Activated CD4-positive, alpha-beta T cell treated with anti-CD3 and anti-CD28 coated beads for 24 hours (primary cell): Measurements from ENCODE around the gene PROX2.
A peak's percentile ranks its signal among the peaks of the same experiment; 100 is the strongest.

Source experiments
- DNase-seq, 2 donors: peaks; one replicate each; pipeline ENCODE4 v3.0.0-alpha.2; 2020; ENCODE audit warnings: low read depth in 2 of 2

PROX2 gene

DNA sequence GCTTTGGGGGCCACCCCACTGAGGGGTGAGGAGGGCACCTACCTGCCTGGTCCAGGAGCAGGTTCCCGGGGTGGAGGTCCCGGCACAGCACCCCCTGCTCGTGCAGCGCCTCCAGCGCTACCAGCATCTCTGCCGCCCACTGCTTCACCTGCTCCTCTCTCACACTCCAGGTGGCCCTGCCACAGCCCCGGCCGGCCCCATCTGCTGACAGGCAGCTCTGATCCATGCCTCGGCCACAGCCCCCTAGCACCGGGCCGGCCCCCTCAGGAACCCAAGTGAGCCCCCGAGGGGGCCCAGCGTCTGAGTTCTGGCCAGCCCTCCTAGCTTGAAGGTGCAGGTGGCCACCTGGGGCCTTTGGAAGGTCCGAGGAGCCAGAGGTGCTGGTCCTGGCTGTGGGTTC is 33.6 kb upstream of the PROX2 start:
- DNase-seq = no peak

GRCh38 chr14:74908861-74909341 is 33.0 kb upstream of the PROX2 start:
- DNase-seq = no peak

GRCh38 chr14:74907744-74908143 is 31.8 kb upstream of the PROX2 start:
- no peak for DNase-seq

DNA sequence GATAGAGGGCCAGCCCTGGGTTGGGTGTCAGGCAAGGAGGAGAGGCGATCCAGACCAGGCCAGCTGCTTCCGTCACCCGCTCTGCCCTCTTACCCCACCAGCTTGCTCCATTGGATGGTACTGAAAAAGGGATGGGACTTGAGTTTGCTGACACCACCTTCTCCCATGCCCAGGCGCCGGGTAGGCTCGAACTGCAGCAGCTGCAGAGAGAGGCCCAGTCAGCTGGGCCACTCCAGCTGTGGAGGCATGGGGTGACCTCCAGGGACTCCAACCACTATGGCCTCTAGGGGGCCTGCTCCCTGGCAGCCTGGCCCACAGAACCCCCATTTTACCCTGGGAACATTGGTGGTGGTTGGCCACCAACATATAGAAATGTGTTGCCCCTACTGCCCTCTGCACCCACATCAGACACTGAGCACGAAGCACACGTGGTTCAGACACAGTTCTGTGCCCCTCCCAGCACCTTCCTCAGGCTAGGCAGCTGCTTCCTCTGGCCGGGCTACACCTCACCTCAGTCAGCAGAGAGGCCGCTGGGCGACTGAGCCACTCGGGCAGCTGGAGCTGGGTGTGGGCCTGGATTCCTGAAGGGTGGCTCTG is 31.1 kb upstream of the PROX2 start:
- DNase-seq = no peak

DNA sequence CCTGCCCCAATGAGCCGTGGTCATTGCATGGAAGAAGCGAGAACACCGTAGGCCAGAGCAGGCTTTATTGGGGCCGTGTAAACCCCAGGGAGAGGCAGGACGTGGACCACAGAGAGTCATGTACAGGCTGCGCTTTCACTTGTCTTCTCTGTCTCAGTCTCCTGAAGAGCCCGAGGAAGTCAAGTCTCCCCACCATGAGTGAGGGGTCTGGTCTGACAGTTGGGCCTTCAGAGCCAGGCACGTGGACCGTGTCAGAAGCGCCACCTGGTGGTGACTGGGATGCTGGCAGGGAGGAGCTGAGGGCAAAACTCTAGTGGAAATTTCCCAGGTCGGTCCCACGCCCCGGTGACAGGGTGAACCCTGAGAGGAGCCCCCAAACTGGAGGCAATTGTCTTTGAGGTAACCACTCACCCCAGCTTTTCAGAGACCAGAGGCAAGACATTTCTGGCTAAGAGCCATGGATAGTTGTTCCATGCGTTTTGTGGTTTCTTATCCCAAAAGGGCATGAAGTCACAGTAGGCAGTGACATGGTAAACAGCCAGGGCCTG is 29.7 kb upstream of the PROX2 start:
- DNase-seq = peak; percentile 76 to 80

DNA sequence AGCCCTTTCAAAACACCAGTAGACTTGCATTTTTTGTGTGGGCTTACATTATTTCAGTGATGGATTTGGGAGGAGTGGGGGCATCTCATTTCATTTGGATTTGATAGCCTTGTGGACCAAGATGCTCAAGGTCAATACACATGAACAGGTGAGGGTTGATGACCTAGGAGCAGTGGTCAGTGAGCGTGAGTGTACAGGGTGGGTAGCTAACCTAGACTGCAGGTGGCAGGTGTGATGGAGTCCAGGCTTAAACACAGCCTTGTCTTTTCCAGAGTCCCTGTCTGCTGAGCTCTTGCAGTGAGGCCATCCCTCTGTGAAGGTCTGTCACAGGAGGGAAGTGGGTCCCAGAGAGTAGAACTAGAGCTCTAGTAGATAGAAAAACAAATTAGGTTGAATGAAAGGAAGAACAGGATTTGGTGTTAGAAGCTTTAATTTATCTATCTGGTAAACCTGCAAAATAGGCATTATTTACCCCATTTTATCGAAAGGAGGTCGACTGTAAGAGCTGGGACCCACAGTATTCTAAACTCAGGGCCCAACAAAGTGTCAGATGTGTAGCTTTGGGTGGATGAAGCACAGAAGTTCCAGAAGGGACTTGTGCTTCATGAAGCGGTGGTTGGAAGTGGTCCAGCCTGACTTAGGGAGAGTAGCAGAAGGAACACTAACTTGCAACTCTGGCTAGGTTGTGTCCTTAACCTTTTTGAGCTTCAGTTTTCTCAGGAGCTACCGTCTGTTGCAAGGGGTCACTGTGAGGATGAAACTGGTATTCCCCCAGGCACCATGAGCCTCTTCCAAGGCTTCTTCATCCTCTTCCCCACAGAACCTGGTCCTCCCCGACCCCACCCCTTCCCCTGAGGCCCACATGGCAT is 28.9 kb upstream of the PROX2 start:
- DNase-seq = no peak

DNA sequence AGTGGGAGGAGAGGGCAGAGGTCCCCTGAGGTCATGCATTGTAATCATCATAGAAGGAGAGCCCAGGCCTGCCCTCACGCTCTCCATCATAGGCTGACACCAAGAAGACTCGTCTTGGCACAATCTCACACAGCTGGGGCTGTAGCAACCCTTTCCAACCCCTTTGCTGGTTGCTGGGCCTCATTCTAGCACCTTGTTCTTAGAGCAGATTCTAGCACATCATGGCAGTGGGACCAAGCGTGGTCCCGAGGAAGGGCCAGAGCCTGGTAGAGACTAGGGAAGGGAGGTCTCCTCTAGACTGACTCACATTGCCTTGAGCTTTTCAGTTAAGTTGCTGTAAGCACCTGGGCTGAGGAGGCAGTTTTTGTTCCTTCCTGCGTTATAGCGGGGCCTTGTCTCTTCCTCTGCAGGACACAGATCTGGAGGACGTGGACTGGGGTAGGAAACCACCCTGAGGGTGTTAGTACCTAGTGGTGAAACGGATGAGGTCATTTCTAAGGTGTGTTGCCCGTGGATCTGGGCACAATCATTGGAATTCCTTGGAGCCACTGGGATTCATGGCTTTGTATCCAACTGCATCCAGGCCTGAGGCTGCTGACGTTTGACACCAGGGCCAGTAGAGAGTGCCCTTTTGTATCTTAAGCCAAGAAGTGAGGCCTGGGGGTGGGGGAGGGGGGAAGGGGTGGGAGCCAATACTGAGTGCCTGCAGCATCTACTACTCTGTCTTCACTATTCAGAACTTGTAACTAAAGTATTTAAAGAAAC is 27.2 kb upstream of the PROX2 start:
- no peak for DNase-seq

GRCh38 chr14:74898694-74899093 is 22.7 kb upstream of the PROX2 start:
- DNase-seq = no peak

GRCh38 chr14:74898083-74898482 is 22.1 kb upstream of the PROX2 start:
- DNase-seq = no peak

DNA sequence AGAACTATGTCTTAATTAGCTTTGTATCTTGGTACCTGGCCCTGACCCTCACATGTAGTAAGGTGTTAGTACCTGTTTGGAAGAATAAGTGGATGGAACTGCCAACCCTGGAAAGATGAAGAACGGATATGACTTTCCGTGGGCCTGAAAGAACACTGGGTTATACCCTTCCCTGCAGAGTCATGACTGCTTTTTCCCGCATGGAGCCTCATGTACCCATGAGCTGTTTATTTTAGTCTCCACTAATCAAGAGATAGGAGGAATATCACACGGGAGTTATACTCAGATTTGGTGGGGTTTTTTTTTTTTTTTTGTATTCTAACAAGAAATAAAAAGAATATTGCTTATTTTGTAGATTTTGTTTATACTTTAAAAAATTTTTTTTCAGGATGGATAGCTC is 21.7 kb upstream of the PROX2 start:
- DNase-seq = no peak

DNA sequence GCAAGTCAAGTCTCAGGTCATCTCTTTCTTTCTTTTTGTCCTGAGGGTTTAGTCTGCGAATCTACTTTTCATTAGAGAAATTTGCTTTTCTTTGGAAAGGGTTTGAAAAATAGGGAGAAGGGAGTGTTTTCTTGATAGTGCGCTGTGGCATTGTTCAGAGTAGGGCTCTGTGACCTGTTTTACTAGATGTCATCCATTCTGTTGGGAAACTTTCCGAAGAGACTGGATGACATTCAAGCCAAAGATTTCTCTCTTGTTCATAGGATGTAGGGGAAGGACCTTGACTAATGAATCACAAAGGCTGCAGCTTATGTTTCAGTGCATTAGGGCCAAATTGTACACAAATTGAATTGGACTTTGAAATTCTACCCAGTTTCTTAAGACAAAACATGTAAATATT is 20.5 kb upstream of the PROX2 start:
- DNase-seq = no peak

GRCh38 chr14:74893614-74894091 is 17.7 kb upstream of the PROX2 start:
- no peak for DNase-seq

- DNase-seq = no peak
Observed at GRCh38 chr14:74892745-74893144, 16.8 kb upstream of the PROX2 start.

DNA sequence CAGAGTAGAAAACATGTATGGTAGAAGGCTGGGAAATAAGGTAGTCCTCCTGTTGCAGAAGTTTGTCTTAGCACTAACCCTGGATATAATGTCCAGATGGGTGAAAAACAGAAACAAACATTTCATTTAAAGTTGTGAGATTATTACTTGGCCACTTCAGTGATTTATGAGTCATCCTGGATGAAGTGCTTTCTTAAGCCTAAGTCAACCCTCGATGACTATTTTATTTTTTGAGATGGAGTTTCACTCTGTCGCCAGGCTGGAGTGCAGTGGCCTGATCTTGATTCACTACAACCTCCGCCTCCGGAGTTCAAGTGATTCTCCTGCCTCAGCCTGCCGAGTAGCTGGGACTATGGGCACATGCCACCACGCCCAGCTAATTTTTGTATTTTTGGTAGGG is 15.9 kb upstream of the PROX2 start:
- DNase-seq = no peak

DNA sequence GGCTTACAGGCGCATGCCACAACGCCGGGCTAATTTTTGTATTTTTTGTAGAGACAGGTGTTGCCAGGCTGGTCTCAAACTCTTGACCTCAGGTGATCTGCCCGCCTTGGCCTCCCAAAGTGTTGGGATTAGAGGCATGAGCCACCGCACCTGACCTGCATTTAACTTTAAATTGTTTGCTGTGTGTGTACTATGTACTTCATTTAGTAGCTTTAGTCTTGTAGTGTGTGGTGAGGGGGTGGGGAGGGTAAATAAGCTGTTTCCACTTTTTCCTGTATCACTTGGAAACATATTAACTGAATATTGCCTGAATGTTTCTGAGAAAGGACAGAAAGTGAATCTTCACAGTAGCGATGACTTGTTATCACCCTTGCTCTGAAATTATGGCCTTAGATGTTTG is 14.3 kb upstream of the PROX2 start:
- no peak for DNase-seq

- DNase-seq = no peak
Observed at GRCh38 chr14:74888164-74889158, 12.5 kb upstream of the PROX2 start.

GRCh38 chr14:74886001-74886400 is 10.1 kb upstream of the PROX2 start:
- no peak for DNase-seq

DNA sequence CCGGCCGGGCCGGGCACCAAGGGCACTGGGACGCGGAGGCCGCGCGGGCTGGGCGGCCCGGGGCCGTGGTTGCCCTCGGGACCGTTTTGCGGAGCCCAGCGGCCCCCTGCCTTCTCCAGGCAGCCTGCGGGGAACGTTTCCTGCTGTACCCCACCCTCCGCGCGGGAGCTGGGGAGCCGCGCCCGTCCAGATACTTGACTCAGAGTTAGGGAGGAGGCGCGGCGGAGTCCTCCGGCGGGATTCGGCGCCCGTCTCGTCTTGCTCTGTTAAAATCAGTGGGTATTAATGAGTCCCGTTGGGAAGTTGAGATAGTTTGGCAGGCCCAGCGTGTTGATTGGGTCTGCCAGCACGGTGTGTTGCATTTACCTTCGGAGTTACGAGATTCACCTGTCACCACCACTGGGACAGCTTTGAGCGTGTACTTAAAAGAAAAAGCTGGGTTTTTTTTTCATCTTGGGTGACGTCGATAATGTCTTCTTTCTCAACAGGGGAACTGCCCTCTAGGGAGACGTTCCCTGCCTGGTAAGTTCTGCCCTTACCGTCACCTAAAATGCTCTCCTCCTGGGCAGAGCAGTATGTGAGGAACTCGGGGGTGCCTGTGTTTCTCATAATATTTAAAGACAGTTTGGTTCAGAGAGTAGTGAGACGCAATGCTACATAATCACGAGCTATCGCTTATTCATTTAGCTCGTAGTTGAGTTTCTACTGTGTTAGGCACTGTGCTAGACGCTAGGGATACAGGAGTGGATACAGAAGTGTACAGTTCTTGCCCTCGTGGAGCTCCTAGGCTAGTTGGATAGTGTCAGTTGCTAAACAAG is 6.4 kb upstream of the PROX2 start:
- DNase-seq = peak in 1 of 2 donors; percentile 30

DNA sequence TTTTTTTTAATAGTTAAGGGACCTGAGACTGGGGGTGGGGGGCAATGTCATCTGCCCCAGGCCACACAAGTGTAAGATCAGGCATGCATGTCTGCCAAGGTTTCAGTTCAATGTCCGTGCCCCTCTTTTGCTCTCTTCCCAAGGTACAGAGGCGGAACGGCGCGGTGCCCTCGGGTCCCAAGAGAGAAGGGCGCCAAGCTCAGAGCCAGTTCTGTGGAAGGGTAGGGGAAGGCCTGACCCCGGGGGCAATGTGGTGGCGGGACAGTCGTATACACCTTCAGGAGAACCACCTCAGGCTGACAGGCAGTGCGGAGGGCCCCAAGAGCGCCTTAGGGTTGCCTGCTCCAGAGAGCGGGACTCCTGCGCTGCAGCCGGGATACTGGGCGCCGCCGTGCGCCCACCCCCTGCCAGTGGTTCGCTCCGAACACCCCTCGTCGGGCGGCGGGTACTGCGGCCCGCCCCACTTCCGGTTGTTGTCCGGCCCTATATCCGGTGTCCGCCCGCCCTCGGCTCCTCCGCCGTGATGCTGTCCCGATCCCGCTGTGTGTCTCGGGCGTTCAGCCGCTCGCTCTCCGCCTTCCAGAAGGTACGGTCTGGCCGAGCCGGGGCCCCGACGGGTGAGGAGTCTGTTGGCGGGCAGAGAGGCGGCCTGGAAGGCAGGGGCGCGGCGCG is 5.6 kb upstream of the PROX2 start, which contains the start of gene DLST:
Gene DLST (plus strand): TSS at position 486 of the 672 bp plus-strand sequence. CDS start 38 bp downstream, at position 524.
- peak; percentile 82 for DNase-seq
